Loucy (cell line): ENCODE data around the gene MYL5.
"Not testable (repeated sequence)": the region's sequence is repeated elsewhere in the genome, so short reads cannot be mapped to it uniquely, and the experiment has no call there.

ENCODE experiments used
- H2AFZ ChIP-seq: fragments of 200-600 bp; sonication (generic); 2 replicates; pipeline ENCODE4 v1.6.0; 2016; ENCODE audit warnings: antibody characterized with exemption, mild to moderate bottlenecking, low read length, moderate library complexity
- H3F3A ChIP-seq: fragments of 200-600 bp; 2 replicates; pipeline ENCODE4 v1.6.0; 2016; ENCODE audit warnings: antibody characterized with exemption, low read depth, mild to moderate bottlenecking
- H3K27me3 ChIP-seq: fragments of 200-600 bp; sonication (generic); 2 replicates; pipeline ENCODE4 v1.6.1; 2014; ENCODE audit warnings: low read length, mild to moderate bottlenecking; ENCODE audit not compliant: insufficient read depth, poor library complexity, severe bottlenecking
- H3K36me3 ChIP-seq: fragments of 200-600 bp; sonication (generic); 2 replicates; pipeline ENCODE4 v1.6.1; 2016; ENCODE audit warnings: low read length; ENCODE audit not compliant: insufficient read depth
- H3K4me1 ChIP-seq: fragments of 200-600 bp; sonication (generic); 2 replicates; pipeline ENCODE4 v1.5.1; 2014; ENCODE audit warnings: low read length, mild to moderate bottlenecking; ENCODE audit not compliant: insufficient read depth, poor library complexity, severe bottlenecking
- H3K4me2 ChIP-seq: fragments of 200-600 bp; sonication (generic); 2 replicates; pipeline ENCODE4 v1.6.0; 2014; ENCODE audit warnings: antibody characterized with exemption, low read length, low read depth, mild to moderate bottlenecking; ENCODE audit not compliant: poor library complexity, severe bottlenecking
- H3K4me3 ChIP-seq: fragments of 200-600 bp; sonication (generic); 2 replicates; pipeline ENCODE4 v1.5.1; 2014; ENCODE audit warnings: low read length, mild to moderate bottlenecking, mixed read lengths; ENCODE audit not compliant: poor library complexity, severe bottlenecking
- H3K79me2 ChIP-seq: fragments of 200-600 bp; sonication (generic); 2 replicates; pipeline ENCODE4 v1.6.1; 2014; ENCODE audit warnings: low read length; ENCODE audit not compliant: insufficient read depth
- H3K9ac ChIP-seq: fragments of 200-600 bp; sonication (generic); 2 replicates; pipeline ENCODE4 v1.6.0; 2014; ENCODE audit warnings: mild to moderate bottlenecking, low read depth, low read length, moderate library complexity; ENCODE audit not compliant: poor library complexity, severe bottlenecking
- H3K9me2 ChIP-seq: fragments of 200-600 bp; sonication (generic); replicated peaks from 2 replicates; pipeline ENCODE4 v1.6.1; 2016; ENCODE audit warnings: low read depth, low read length, mixed read lengths
- H3K9me3 ChIP-seq: fragments of 200-600 bp; sonication (generic); 2 replicates; pipeline ENCODE4 v1.6.1; 2014; ENCODE audit warnings: mild to moderate bottlenecking, antibody characterized with exemption, low read length, low read depth; ENCODE audit not compliant: insufficient read depth
- H4K20me1 ChIP-seq: fragments of 200-600 bp; sonication (generic); 2 replicates; pipeline ENCODE4 v1.6.0; 2014; ENCODE audit warnings: antibody characterized with exemption, low read length, mild to moderate bottlenecking; ENCODE audit not compliant: insufficient read depth, poor library complexity, severe bottlenecking
- CTCF ChIP-seq: fragments of 200-600 bp; sonication (generic); conservative IDR thresholded peaks from 2 replicates; pipeline ENCODE4 v1.5.1; 2014; ENCODE audit warnings: mild to moderate bottlenecking, antibody characterized with exemption, low read length
- EZH2phosphoT487 ChIP-seq: fragments of 200-600 bp; IDR thresholded peaks from 2 replicates; pipeline ENCODE4 v1.6.1; 2018; ENCODE audit warnings: antibody characterized with exemption, mild to moderate bottlenecking, moderate library complexity, borderline replicate concordance

Gene MYL5

DNA sequence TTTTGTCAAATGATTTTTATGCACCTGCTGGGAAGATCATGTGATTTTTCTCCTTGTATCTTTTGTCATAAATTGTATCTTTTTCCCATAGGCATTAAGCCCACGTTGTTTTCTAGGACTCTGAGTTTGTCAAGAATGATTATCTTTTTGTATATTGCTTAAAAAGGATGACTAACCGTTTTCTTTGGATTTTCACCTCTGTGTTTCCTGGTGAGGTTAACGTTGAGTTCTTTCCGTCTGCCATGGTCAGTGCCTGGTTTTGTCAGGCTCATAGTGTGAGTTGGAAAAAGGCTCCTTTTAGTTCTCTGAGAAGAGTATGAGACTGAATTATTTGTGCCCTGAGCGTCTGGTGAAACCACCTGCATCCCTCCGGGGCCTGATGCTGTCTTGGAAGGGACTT lies 53.2 kb downstream of the MYL5 start:
- Histone ChIP-seq H3K9me2 (no peaks in the 10 kb centered on the region), H3K36me3 (peaks cover 20% of the 10 kb centered on the region; the same call in 1 of the 2 replicates), H3F3A (no peaks in the 10 kb centered on the region), H3K27me3 (no peaks in the 10 kb centered on the region), H3K4me2 (no peak overlapping the region), H4K20me1 (peaks cover 28% of the 10 kb centered on the region), H3K4me1 (no peaks in the 10 kb centered on the region), H2AFZ (no peak overlapping the region), H3K79me2 (peaks cover 62% of the 10 kb centered on the region; the same call in 1 of the 2 replicates), H3K9me3 (no peaks in the 10 kb centered on the region), H3K4me3 (no peak overlapping the region), H3K9ac (no peak overlapping the region)
- no peak for TF ChIP-seq CTCF
- no peak for TF ChIP-seq EZH2phosphoT487

DNA sequence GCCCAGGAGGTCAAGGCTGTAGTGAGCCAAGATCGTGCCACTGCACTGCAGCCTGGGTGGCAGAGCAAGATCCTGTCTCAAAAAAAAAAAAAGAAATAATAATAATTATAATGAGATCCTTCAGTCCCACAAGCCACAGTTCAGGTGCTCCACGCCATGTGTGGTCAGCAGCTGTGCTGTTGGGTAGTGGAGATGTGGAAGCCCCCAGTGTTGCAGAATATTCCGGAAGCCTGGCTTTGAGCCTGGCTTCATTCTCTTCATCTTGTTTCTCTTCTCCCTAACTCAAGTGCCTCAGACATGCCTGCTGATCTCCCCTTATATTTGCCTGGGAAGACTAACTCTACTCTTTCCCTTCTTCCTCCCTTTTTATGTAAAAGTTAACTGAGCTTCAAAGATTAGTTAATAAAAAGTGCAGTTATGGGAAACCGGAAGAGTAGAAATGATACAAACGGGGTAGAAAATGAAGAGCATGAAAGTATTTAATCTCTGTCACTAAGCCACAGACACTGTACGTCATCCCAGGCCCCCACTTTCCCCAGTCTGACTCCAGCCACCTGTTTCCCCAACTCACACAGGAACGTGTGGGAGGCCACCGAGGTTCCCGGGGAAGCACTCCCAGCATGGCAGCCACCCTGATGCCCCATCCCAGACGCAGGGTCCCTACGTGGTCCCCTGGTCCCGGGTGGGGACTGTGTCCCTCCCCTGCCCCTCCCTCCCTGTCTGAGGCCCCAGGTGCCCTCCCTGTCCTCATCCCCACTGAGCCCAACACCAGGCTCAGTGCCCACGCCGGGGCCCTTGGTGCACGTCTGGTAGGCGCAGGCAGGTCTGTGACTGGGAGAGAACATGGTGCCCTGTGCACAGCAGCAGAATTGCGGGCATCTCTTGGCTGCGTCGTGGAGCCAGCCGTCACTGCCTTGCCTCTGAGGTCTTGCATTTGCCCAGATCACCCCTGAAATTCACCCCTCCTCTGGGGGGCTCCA lies 55.3 kb downstream of the MYL5 start:
- H3K4me2 ChIP-seq, result no peak overlapping the region
- H3K4me1 ChIP-seq, result no peaks in the 10 kb centered on the region
- no peak for TF ChIP-seq CTCF
- no peak for TF ChIP-seq EZH2phosphoT487
- H3K9me2 ChIP-seq, result no peaks in the 10 kb centered on the region
- H3K79me2 ChIP-seq, result peaks cover 44% of the 10 kb centered on the region; the same call in 1 of the 2 replicates
- H3K36me3 ChIP-seq, result peaks cover 33% of the 10 kb centered on the region; the same call in 1 of the 2 replicates
- no peak overlapping the region for H2AFZ ChIP-seq
- no peaks in the 10 kb centered on the region for H3K9me3 ChIP-seq
- H3K27me3 ChIP-seq, result no peaks in the 10 kb centered on the region
- no peak overlapping the region for H3K9ac ChIP-seq
- H4K20me1 ChIP-seq, result peaks cover 23% of the 10 kb centered on the region
- H3K4me3 ChIP-seq, result no peak overlapping the region
- H3F3A ChIP-seq, result no peaks in the 10 kb centered on the region

GRCh38 chr4:730511-730910 lies 56.2 kb downstream of the MYL5 start:
- Histone ChIP-seq H3K27me3 (no peaks in the 10 kb centered on the region), H4K20me1 (peaks cover 23% of the 10 kb centered on the region), H3K4me3 (no peak overlapping the region), H3K9me3 (no peaks in the 10 kb centered on the region), H2AFZ (no peak overlapping the region), H3K4me1 (no peaks in the 10 kb centered on the region), H3K36me3 (peaks cover 42% of the 10 kb centered on the region; the same call in 1 of the 2 replicates), H3K79me2 (peaks cover 35% of the 10 kb centered on the region; the same call in 1 of the 2 replicates), H3K9me2 (no peaks in the 10 kb centered on the region), H3K4me2 (no peak overlapping the region), H3K9ac (no peak overlapping the region), H3F3A (no peaks in the 10 kb centered on the region)
- TF ChIP-seq EZH2phosphoT487, result no peak
- no peak for TF ChIP-seq CTCF

GRCh38 chr4:730946-731904 lies 56.9 kb downstream of the MYL5 start:
- not testable (repeated sequence) for H3K27me3 ChIP-seq, H3K4me1 ChIP-seq, H2AFZ ChIP-seq, H3K9ac ChIP-seq, H3K9me3 ChIP-seq, H3K9me2 ChIP-seq, H3K4me2 ChIP-seq, H3F3A ChIP-seq, H3K4me3 ChIP-seq
- Histone ChIP-seq H3K79me2 (peaks cover 28% of the 10 kb centered on the region; the same call in 1 of the 2 replicates), H3K36me3 (peaks cover 48% of the 10 kb centered on the region; the same call in 1 of the 2 replicates), H4K20me1 (peaks cover 17% of the 10 kb centered on the region)
